Measurements from ENCODE around the gene PIK3AP1. TPM values are rescaled to one million over a fixed set of nuclear protein-coding genes. Genes with fewer than 3 reads are reported as not detected.

PIK3AP1 gene
- total and polyA plus RNA-seq, 2 of the 13 experiments (the other 11 are each of a cell fraction or from before 2014, with no cell fraction given) = 3.6 to 13.8 TPM

DNA sequence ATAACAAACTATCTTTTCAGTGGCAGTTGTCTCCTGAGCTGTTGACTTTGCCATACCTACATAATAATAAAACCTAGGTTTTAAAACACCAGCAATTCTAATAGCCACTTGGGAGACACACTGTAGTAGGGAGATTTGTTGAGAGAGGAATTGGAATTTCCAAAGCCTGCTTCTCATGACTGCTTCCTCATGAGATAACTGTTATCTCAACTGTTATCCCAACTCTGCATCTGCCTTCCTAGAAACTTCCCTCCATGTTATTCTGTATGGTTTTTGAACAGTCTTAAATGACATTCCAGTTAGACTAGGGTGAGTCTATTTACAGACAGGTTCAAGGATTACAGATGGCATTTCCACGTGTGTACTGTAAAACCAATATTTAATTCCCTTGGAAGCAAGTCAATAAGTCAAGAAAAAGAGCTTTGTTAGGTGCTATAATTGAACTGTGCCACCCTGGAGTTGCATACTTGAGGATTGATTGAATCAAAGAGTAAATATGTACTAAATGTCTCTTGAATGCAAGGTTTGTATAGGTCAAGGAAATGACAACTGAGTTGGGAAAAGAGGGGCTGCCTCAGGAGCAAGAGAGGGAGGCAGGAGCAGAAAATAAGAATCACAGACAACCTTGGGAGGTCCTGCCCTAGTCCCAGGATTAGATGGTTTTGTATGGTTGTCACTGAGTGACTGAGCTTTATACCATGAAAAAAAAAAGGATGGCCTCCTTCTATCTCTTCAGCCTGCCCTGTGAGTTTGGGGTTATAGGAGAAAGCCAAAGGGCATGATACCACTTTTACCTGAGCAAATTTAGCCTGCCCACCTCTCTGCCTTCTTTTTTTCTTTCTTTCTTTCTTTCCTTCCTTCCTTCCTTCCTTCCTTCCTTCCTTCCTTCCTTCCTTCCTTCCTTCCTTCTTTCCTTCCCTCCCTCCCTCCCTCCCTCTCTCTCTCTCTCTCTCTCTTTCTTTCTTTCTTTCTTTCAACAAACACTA is 123.6 kb downstream of the PIK3AP1 start (continued):
- TF ChIP-seq, protein P1, sequence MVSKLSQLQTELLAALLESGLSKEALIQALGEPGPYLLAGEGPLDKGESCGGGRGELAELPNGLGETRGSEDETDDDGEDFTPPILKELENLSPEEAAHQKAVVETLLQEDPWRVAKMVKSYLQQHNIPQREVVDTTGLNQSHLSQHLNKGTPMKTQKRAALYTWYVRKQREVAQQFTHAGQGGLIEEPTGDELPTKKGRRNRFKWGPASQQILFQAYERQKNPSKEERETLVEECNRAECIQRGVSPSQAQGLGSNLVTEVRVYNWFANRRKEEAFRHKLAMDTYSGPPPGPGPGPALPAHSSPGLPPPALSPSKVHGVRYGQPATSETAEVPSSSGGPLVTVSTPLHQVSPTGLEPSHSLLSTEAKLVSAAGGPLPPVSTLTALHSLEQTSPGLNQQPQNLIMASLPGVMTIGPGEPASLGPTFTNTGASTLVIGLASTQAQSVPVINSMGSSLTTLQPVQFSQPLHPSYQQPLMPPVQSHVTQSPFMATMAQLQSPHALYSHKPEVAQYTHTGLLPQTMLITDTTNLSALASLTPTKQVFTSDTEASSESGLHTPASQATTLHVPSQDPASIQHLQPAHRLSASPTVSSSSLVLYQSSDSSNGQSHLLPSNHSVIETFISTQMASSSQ (IDR thresholded peaks at IDR 0.05; ENCODE audit: low read depth) = peak; percentile 40; the same call in 1 of the 2 replicates
- TF ChIP-seq, protein P1 (CRISPR knock-in tag; IDR thresholded peaks at IDR 0.05; ENCODE audit: borderline replicate concordance) = no peak
- TF ChIP-seq, protein P2, sequence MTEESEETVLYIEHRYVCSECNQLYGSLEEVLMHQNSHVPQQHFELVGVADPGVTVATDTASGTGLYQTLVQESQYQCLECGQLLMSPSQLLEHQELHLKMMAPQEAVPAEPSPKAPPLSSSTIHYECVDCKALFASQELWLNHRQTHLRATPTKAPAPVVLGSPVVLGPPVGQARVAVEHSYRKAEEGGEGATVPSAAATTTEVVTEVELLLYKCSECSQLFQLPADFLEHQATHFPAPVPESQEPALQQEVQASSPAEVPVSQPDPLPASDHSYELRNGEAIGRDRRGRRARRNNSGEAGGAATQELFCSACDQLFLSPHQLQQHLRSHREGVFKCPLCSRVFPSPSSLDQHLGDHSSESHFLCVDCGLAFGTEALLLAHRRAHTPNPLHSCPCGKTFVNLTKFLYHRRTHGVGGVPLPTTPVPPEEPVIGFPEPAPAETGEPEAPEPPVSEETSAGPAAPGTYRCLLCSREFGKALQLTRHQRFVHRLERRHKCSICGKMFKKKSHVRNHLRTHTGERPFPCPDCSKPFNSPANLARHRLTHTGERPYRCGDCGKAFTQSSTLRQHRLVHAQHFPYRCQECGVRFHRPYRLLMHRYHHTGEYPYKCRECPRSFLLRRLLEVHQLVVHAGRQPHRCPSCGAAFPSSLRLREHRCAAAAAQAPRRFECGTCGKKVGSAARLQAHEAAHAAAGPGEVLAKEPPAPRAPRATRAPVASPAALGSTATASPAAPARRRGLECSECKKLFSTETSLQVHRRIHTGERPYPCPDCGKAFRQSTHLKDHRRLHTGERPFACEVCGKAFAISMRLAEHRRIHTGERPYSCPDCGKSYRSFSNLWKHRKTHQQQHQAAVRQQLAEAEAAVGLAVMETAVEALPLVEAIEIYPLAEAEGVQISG (CRISPR knock-in tag; IDR thresholded peaks at IDR 0.05) = no peak
- no peak for TF ChIP-seq ZNF383 (CRISPR knock-in tag; IDR thresholded peaks at IDR 0.05; ENCODE audit: borderline replicate concordance)
- TF ChIP-seq ZNF792 (CRISPR knock-in tag; IDR thresholded peaks at IDR 0.05) = no peak
- TF ChIP-seq ZNF510 (CRISPR knock-in tag; IDR thresholded peaks at IDR 0.05; ENCODE audit: low read depth) = no peak
- no peak for TF ChIP-seq ELF1 (CRISPR knock-in tag; IDR thresholded peaks at IDR 0.05)
- no peak for TF ChIP-seq ZNF713 (CRISPR knock-in tag; IDR thresholded peaks at IDR 0.05)
- TF ChIP-seq BRCA1 (CRISPR knock-in tag; IDR thresholded peaks at IDR 0.05) = no peak
- no peak for TF ChIP-seq ZNF234 (CRISPR knock-in tag; conservative IDR thresholded peaks at IDR 0.05)
- no peak for TF ChIP-seq SMAD9 (CRISPR knock-in tag; IDR thresholded peaks at IDR 0.05)
- TF ChIP-seq, protein P3, sequence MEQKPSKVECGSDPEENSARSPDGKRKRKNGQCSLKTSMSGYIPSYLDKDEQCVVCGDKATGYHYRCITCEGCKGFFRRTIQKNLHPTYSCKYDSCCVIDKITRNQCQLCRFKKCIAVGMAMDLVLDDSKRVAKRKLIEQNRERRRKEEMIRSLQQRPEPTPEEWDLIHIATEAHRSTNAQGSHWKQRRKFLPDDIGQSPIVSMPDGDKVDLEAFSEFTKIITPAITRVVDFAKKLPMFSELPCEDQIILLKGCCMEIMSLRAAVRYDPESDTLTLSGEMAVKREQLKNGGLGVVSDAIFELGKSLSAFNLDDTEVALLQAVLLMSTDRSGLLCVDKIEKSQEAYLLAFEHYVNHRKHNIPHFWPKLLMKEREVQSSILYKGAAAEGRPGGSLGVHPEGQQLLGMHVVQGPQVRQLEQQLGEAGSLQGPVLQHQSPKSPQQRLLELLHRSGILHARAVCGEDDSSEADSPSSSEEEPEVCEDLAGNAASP (CRISPR knock-in tag; IDR thresholded peaks at IDR 0.05; ENCODE audit: borderline replicate concordance) = no peak
- TF ChIP-seq NR1H2 (CRISPR knock-in tag; IDR thresholded peaks at IDR 0.05; ENCODE audit: borderline replicate concordance, low read depth) = no peak
- TF ChIP-seq, protein P4, sequence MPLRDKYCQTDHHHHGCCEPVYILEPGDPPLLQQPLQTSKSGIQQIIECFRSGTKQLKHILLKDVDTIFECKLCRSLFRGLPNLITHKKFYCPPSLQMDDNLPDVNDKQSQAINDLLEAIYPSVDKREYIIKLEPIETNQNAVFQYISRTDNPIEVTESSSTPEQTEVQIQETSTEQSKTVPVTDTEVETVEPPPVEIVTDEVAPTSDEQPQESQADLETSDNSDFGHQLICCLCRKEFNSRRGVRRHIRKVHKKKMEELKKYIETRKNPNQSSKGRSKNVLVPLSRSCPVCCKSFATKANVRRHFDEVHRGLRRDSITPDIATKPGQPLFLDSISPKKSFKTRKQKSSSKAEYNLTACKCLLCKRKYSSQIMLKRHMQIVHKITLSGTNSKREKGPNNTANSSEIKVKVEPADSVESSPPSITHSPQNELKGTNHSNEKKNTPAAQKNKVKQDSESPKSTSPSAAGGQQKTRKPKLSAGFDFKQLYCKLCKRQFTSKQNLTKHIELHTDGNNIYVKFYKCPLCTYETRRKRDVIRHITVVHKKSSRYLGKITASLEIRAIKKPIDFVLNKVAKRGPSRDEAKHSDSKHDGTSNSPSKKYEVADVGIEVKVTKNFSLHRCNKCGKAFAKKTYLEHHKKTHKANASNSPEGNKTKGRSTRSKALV (CRISPR knock-in tag; IDR thresholded peaks at IDR 0.05) = no peak
- no peak for TF ChIP-seq ZNF34 (CRISPR knock-in tag; IDR thresholded peaks at IDR 0.05; ENCODE audit: borderline replicate concordance)
- TF ChIP-seq KLF11 (CRISPR knock-in tag; IDR thresholded peaks at IDR 0.05) = no peak
- no peak for TF ChIP-seq BRD4 (CRISPR knock-in tag; IDR thresholded peaks at IDR 0.05)
- peak; percentile 80 for TF ChIP-seq TEAD3 (CRISPR knock-in tag; optimal IDR thresholded peaks at IDR 0.05; ENCODE audit: borderline replicate concordance)
- no peak for TF ChIP-seq ZNF232 (CRISPR knock-in tag; IDR thresholded peaks at IDR 0.05; ENCODE audit: borderline replicate concordance)
